Measurements from ENCODE around the gene LEMD3. TPM values are rescaled to one million over a fixed set of nuclear protein-coding genes. Genes with fewer than 3 reads are reported as not detected.

Gene LEMD3
- polyA plus RNA-seq, 1 of the 3 experiments (the other 2 are of a cell fraction): 4.4 TPM

DNA sequence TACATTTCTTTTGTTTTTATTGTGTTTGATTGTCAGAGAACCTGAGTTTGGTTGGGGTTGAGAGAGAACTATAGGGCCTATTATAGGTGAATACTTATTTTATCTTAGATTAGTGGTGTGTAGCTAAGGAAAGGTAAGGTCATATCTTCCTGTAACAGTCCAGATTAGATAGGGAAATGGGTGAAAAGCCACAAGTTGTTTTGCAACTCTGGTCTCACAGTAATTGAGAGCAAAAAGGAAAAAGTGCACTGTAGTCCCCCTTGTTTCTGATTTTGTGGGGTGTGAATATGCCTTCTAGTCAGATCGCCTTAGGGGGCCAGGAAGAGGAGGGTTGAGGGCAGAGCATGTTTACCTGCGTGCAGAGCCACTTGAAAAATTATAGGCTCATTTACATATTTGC lies 118.0 kb downstream of the LEMD3 start:
- Histone ChIP-seq H4K20me1 (ENCODE audit: insufficient read depth) (peaks cover 51% of the 10 kb centered on the region), H3F3A (replicated peaks; ENCODE audit: insufficient read depth) (no peaks in the 10 kb centered on the region), H3K27me3 (ENCODE audit: insufficient read depth) (no peaks in the 10 kb centered on the region), H3K9me2 (no peaks in the 10 kb centered on the region), H3K4me1 (ENCODE audit: control insufficient read depth in 1 of 2, insufficient read depth in 2 of 2, low read depth in 1 of 2, low read length in 1 of 2) (no peaks in the 10 kb centered on the region), H3K36me3 (replicated peaks in 1 of 2; ENCODE audit: control insufficient read depth in 1 of 2, insufficient read depth in 2 of 2, low read length in 1 of 2) (peaks cover 0 to 13% of the 10 kb centered on the region in 2 experiments), H3K27ac (ENCODE audit: low read depth in 2 of 2, low read length in 1 of 2) (no peak overlapping the region), H2AFZ (ENCODE audit: low read depth) (no peak overlapping the region), H3K4me3 (ENCODE audit: low read depth in 2 of 2, low read length in 1 of 2) (no peak overlapping the region), H3K79me2 (ENCODE audit: insufficient read depth) (peaks cover 100% of the 10 kb centered on the region), H3K9me3 (no peaks in the 10 kb centered on the region), H3K4me2 (no peak overlapping the region), H3K9ac (no peak overlapping the region)
- WGBS (ENCODE audit: low lambda C conversion rate): 63% methylated on average over 2 of the region's 2 CpGs
- ChIA-PET CTCF (no interaction called here), POLR2A (no interaction called here)
- no peak for DNase-seq
- TF ChIP-seq MXI1 (IDR thresholded peaks at IDR 0.05; ENCODE audit: low read depth, low read length) (no peak), FOXM1 (IDR thresholded peaks at IDR 0.05; ENCODE audit: low read depth) (no peak), TCF12 (IDR thresholded peaks at IDR 0.05) (no peak), MEF2A (IDR thresholded peaks at IDR 0.05; ENCODE audit: borderline replicate concordance, low read depth) (no peak), FOXJ3 (CRISPR knock-in tag; IDR thresholded peaks at IDR 0.05) (no peak), GABPA (IDR thresholded peaks at IDR 0.05; ENCODE audit: low read depth) (no peak), RXRA (IDR thresholded peaks at IDR 0.05; ENCODE audit: borderline replicate concordance, low read depth) (no peak), RAD21 (IDR thresholded peaks at IDR 0.05; ENCODE audit: low read length) (no peak), FOSL2 (IDR thresholded peaks at IDR 0.05; ENCODE audit: borderline replicate concordance, low read depth) (no peak), NRF1 (IDR thresholded peaks at IDR 0.05; ENCODE audit: low read depth, low read length) (no peak)
- TF ChIP-seq, protein P1, sequence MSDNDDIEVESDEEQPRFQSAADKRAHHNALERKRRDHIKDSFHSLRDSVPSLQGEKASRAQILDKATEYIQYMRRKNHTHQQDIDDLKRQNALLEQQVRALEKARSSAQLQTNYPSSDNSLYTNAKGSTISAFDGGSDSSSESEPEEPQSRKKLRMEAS (IDR thresholded peaks at IDR 0.05; ENCODE audit: low read depth): no peak
- TF ChIP-seq, protein P2, sequence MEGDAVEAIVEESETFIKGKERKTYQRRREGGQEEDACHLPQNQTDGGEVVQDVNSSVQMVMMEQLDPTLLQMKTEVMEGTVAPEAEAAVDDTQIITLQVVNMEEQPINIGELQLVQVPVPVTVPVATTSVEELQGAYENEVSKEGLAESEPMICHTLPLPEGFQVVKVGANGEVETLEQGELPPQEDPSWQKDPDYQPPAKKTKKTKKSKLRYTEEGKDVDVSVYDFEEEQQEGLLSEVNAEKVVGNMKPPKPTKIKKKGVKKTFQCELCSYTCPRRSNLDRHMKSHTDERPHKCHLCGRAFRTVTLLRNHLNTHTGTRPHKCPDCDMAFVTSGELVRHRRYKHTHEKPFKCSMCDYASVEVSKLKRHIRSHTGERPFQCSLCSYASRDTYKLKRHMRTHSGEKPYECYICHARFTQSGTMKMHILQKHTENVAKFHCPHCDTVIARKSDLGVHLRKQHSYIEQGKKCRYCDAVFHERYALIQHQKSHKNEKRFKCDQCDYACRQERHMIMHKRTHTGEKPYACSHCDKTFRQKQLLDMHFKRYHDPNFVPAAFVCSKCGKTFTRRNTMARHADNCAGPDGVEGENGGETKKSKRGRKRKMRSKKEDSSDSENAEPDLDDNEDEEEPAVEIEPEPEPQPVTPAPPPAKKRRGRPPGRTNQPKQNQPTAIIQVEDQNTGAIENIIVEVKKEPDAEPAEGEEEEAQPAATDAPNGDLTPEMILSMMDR (IDR thresholded peaks at IDR 0.05): no peak

DNA sequence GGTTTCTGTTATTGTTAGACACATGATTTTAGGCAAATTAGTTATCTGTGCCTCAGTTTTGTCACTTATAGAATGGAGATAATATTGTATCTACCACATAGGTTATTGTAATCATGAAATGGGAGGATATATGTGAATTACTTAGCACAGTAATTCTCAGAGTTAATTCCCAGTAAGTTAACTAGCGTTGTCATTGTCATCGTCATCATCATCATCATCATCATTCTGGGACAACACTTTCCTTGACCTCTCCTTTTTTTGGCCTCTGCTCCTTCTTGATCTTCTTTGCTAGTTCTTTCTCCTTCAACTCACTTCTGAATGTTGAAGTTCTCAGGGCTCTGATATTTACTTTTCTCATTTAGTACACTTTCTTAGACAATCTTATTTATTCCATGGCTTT lies 122.9 kb downstream of the LEMD3 start:
- TF ChIP-seq EZH2phosphoT487 (IDR thresholded peaks at IDR 0.05; ENCODE audit: borderline replicate concordance, low read depth) (no peak), SIN3A (IDR thresholded peaks at IDR 0.05; ENCODE audit: borderline replicate concordance, low read depth, low read length) (no peak), YY1 (IDR thresholded peaks at IDR 0.05; ENCODE audit: low read depth) (no peak), RFX5 (IDR thresholded peaks at IDR 0.05; ENCODE audit: low read length) (no peak), GATA2 (CRISPR knock-in tag; IDR thresholded peaks at IDR 0.05) (no peak), GABPA (IDR thresholded peaks at IDR 0.05; ENCODE audit: low read depth) (no peak), RXRA (IDR thresholded peaks at IDR 0.05; ENCODE audit: borderline replicate concordance, low read depth) (no peak), MEF2A (IDR thresholded peaks at IDR 0.05; ENCODE audit: borderline replicate concordance, low read depth) (no peak), POLR2AphosphoS5 (IDR thresholded peaks at IDR 0.05; ENCODE audit: low read depth, low read length) (no peak)
- TF ChIP-seq, protein P1 (IDR thresholded peaks at IDR 0.05; ENCODE audit: low read depth): no peak
- TF ChIP-seq, protein P2 (IDR thresholded peaks at IDR 0.05): no peak
- TF ChIP-seq, protein P3, sequence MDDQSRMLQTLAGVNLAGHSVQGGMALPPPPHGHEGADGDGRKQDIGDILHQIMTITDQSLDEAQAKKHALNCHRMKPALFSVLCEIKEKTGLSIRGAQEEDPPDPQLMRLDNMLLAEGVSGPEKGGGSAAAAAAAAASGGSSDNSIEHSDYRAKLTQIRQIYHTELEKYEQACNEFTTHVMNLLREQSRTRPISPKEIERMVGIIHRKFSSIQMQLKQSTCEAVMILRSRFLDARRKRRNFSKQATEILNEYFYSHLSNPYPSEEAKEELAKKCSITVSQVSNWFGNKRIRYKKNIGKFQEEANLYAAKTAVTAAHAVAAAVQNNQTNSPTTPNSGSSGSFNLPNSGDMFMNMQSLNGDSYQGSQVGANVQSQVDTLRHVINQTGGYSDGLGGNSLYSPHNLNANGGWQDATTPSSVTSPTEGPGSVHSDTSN (IDR thresholded peaks at IDR 0.05): no peak
- ChIA-PET CTCF (interaction anchor here (1.0 to 2.4 kb wide), 2 partner anchors 9 to 14 kb away, joined by 3 to 8 read pairs; no protein-coding TSS in a partner anchor), POLR2A (no interaction called here)
- 60% methylated on average over 2 of the region's 2 CpGs for WGBS (ENCODE audit: low lambda C conversion rate)
- no peak overlapping the region for H3K27ac ChIP-seq (ENCODE audit: low read depth in 2 of 2, low read length in 1 of 2)
- H3K4me2 ChIP-seq: no peak overlapping the region
- H3F3A ChIP-seq (replicated peaks; ENCODE audit: insufficient read depth): no peaks in the 10 kb centered on the region
- H3K4me3 ChIP-seq (ENCODE audit: low read depth in 2 of 2, low read length in 1 of 2): no peak overlapping the region
- peaks cover 0 to 14% of the 10 kb centered on the region in 2 experiments for H3K36me3 ChIP-seq (replicated peaks in 1 of 2; ENCODE audit: control insufficient read depth in 1 of 2, insufficient read depth in 2 of 2, low read length in 1 of 2)
- H3K9ac ChIP-seq: no peak overlapping the region
- H3K9me2 ChIP-seq: no peaks in the 10 kb centered on the region
- no peaks in the 10 kb centered on the region for H3K4me1 ChIP-seq (ENCODE audit: control insufficient read depth in 1 of 2, insufficient read depth in 2 of 2, low read depth in 1 of 2, low read length in 1 of 2)
- no peak for DNase-seq
- H3K79me2 ChIP-seq (ENCODE audit: insufficient read depth): peaks cover 99% of the 10 kb centered on the region
- H3K27me3 ChIP-seq (ENCODE audit: insufficient read depth): no peaks in the 10 kb centered on the region
- peaks cover 16% of the 10 kb centered on the region; the same call in 1 of the 2 replicates for H4K20me1 ChIP-seq (ENCODE audit: insufficient read depth)
- H2AFZ ChIP-seq (ENCODE audit: low read depth): no peak overlapping the region
- H3K9me3 ChIP-seq: no peaks in the 10 kb centered on the region

Measured in SK-N-SH (cell line).